Neural cell (in vitro differentiated cells): Measurements from ENCODE around the gene ATP5F1E. TPM values are rescaled to one million over a fixed set of nuclear protein-coding genes. Genes with fewer than 3 reads are reported as not detected.

Experiments
- H2AFZ ChIP-seq: fragments of 200-600, 300-800 bp; sonication (generic), shearing (Covaris generic); 2 replicates; pipeline ENCODE4 v1.6.0; 2014; ENCODE audit warnings: low read depth, mild to moderate bottlenecking, antibody characterized with exemption, low read length, moderate library complexity
- H3F3A ChIP-seq: fragments of 200-600 bp; shearing (Covaris generic); 2 replicates; pipeline ENCODE4 v1.6.1; 2016; ENCODE audit warnings: mild to moderate bottlenecking, moderate library complexity, mixed read lengths, antibody characterized with exemption, low read length; ENCODE audit not compliant: insufficient read depth, poor library complexity, severe bottlenecking
- H3K27ac ChIP-seq: fragments of 200-600, 300-800 bp; sonication (generic), shearing (Covaris generic); 2 replicates; pipeline ENCODE4 v1.5.1; 2014; ENCODE audit warnings: mild to moderate bottlenecking, low read length, moderate library complexity
- H3K27me3 ChIP-seq: fragments of 300-800, 200-600 bp; sonication (generic), shearing (Covaris generic); 2 replicates; pipeline ENCODE4 v1.6.0; 2014; ENCODE audit warnings: mild to moderate bottlenecking, low read depth, low read length, moderate library complexity; ENCODE audit not compliant: insufficient read depth
- H3K36me3 ChIP-seq: fragments of 300-800, 200-600 bp; sonication (generic), shearing (Covaris generic); 2 replicates; pipeline ENCODE4 v1.5.1; 2014; ENCODE audit warnings: mild to moderate bottlenecking, antibody characterized with exemption, low read length, moderate library complexity; ENCODE audit not compliant: insufficient read depth
- H3K4me2 ChIP-seq: fragments of 300-800, 200-600 bp; sonication (generic), shearing (Covaris generic); 2 replicates; pipeline ENCODE4 v1.6.0; 2014; ENCODE audit warnings: mild to moderate bottlenecking, low read length
- H3K4me3 ChIP-seq: fragments of 300-800, 200-600 bp; sonication (generic), shearing (Covaris generic); 2 replicates; pipeline ENCODE4 v1.5.1; 2014; ENCODE audit warnings: mild to moderate bottlenecking, low read length, moderate library complexity
- H3K79me2 ChIP-seq: fragments of 200-600 bp; shearing (Covaris generic); replicated peaks from 2 replicates; pipeline ENCODE4 v1.6.0; 2014; ENCODE audit warnings: mild to moderate bottlenecking, low read length, moderate library complexity; ENCODE audit not compliant: insufficient read depth
- H3K9ac ChIP-seq: fragments of 300-800, 200-600 bp; sonication (generic), shearing (Covaris generic); 2 replicates; pipeline ENCODE4 v1.6.1; 2016; ENCODE audit warnings: mild to moderate bottlenecking, low read length, mixed read lengths
- H3K9me2 ChIP-seq: fragments of 200-600 bp; shearing (Covaris generic); 2 replicates; pipeline ENCODE4 v1.6.1; 2016; ENCODE audit warnings: mild to moderate bottlenecking, low read length, mixed read lengths; ENCODE audit not compliant: insufficient read depth
- H3K9me3 ChIP-seq: fragments of 200-600, 300-800 bp; sonication (generic), shearing (Covaris generic); 2 replicates; pipeline ENCODE4 v1.6.1; 2016; ENCODE audit warnings: mild to moderate bottlenecking, mixed run types, low read length, moderate library complexity, mixed read lengths
- H4K20me1 ChIP-seq: fragments of 200-600 bp; shearing (Covaris generic); 2 replicates; pipeline ENCODE4 v1.6.1; 2016; ENCODE audit warnings: mild to moderate bottlenecking, mixed run types; ENCODE audit not compliant: insufficient read depth
- EP300 ChIP-seq: fragments of 450-650 bp; conservative IDR thresholded peaks from 2 replicates; pipeline ENCODE4 v1.6.1; 2014; ENCODE audit warnings: antibody characterized with exemption, mild to moderate bottlenecking, moderate library complexity; ENCODE audit not compliant: poor library complexity, severe bottlenecking
- EZH2 ChIP-seq: fragments of 200-600, 300-800 bp; shearing (Covaris generic), sonication (generic); IDR thresholded peaks from 2 replicates; pipeline ENCODE4 v1.6.1; 2014; ENCODE audit warnings: antibody characterized with exemption, low read length, borderline replicate concordance, mild to moderate bottlenecking; ENCODE audit not compliant: insufficient read depth, poor library complexity, severe bottlenecking
- MXI1 ChIP-seq: fragments of 450-650 bp; conservative IDR thresholded peaks from 2 replicates; pipeline ENCODE4 v1.6.1; 2014; ENCODE audit warnings: antibody characterized with exemption, mild to moderate bottlenecking; ENCODE audit not compliant: poor library complexity, severe bottlenecking
- POLR2AphosphoS5 ChIP-seq: IDR thresholded peaks from 2 replicates; pipeline ENCODE4 v1.6.1; 2012
- RAD21 ChIP-seq: fragments of 450-650 bp; conservative IDR thresholded peaks from 2 replicates; pipeline ENCODE4 v1.6.1; 2014; ENCODE audit warnings: antibody characterized with exemption, mild to moderate bottlenecking, moderate library complexity
- SMC3 ChIP-seq: fragments of 450-650 bp; conservative IDR thresholded peaks from 2 replicates; pipeline ENCODE4 v1.6.1; 2014; ENCODE audit warnings: antibody characterized with exemption, mild to moderate bottlenecking, moderate library complexity; ENCODE audit not compliant: poor library complexity
- TAF1 ChIP-seq: IDR thresholded peaks from 2 replicates; pipeline ENCODE4 v1.6.1; 2012; ENCODE audit warnings: low read depth
- polyA plus RNA-seq: library from polyadenylated mRNA; depleted of rRNA; stranded (reverse); fragments of >200 nt; gene quantifications from 2 replicates; pipeline ENCODE4 v1.2.3, GENCODE V29; 2014
- TF ChIP-seq, protein P1 (sequence below): IDR thresholded peaks from 2 replicates; pipeline ENCODE4 v1.6.1; 2012; ENCODE audit warnings: borderline replicate concordance
- TF ChIP-seq, protein P2 (sequence below): fragments of 450-650 bp; IDR thresholded peaks from 2 replicates; pipeline ENCODE4 v1.5.1; 2014; ENCODE audit warnings: antibody characterized with exemption, mild to moderate bottlenecking, moderate library complexity; ENCODE audit not compliant: poor library complexity, severe bottlenecking

Gene ATP5F1E
- polyA plus RNA-seq, 1 donor from 2014 or later, result 133 TPM

DNA sequence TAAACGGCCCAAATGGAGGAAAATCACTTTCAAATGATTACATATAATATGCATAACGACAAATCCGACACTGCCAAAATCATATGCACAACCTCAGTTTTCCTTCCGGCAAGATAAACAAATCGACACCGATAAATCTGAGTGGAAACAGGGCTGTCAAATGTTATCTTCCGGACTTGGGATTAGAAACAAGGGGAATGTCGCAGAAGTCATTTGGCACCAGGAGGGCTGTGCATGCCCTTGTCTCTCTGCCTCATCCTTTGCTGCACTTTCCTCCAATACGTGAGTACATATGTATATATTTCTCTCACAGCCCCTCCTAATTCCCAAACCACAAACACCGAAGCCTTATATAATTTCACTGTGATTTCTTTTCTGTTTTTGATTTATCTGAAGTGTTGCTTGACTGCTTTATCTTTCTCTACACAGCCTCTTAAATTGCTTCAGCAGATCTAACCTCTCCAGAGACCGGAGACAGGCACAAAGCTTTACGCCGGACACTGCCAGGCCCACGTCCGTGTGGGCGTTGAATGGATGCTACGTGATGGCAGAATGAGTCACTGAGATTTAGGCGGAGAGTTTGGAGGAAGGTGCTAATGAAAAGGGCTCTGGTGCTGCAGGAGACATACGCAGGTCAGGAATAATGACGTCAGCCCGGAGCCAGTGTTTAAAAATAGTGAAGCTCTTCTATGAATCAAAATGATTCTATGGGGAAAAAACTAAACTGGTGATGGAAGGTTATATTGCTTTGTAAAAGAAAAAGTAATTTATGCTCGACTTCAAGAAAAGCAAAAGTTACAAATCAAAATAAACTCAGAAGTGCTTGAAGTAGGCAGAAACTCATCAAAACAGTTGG is 31.5 kb upstream of the ATP5F1E start:
- Histone ChIP-seq H3K9me2 (no peaks in the 10 kb centered on the region), H3K9me3 (no peaks in the 10 kb centered on the region), H2AFZ (no peak overlapping the region), H3K9ac (no peak overlapping the region), H3K27ac (no peak overlapping the region), H3K4me3 (no peak overlapping the region), H3K79me2 (no peaks in the 10 kb centered on the region), H3F3A (no peaks in the 10 kb centered on the region), H4K20me1 (no peaks in the 10 kb centered on the region), H3K36me3 (no peaks in the 10 kb centered on the region), H3K4me2 (no peak overlapping the region), H3K27me3 (no peaks in the 10 kb centered on the region)
- TF ChIP-seq POLR2AphosphoS5 (no peak), SMC3 (no peak), EP300 (no peak), TAF1 (no peak), EZH2 (no peak), RAD21 (no peak)
- TF ChIP-seq, protein P1, sequence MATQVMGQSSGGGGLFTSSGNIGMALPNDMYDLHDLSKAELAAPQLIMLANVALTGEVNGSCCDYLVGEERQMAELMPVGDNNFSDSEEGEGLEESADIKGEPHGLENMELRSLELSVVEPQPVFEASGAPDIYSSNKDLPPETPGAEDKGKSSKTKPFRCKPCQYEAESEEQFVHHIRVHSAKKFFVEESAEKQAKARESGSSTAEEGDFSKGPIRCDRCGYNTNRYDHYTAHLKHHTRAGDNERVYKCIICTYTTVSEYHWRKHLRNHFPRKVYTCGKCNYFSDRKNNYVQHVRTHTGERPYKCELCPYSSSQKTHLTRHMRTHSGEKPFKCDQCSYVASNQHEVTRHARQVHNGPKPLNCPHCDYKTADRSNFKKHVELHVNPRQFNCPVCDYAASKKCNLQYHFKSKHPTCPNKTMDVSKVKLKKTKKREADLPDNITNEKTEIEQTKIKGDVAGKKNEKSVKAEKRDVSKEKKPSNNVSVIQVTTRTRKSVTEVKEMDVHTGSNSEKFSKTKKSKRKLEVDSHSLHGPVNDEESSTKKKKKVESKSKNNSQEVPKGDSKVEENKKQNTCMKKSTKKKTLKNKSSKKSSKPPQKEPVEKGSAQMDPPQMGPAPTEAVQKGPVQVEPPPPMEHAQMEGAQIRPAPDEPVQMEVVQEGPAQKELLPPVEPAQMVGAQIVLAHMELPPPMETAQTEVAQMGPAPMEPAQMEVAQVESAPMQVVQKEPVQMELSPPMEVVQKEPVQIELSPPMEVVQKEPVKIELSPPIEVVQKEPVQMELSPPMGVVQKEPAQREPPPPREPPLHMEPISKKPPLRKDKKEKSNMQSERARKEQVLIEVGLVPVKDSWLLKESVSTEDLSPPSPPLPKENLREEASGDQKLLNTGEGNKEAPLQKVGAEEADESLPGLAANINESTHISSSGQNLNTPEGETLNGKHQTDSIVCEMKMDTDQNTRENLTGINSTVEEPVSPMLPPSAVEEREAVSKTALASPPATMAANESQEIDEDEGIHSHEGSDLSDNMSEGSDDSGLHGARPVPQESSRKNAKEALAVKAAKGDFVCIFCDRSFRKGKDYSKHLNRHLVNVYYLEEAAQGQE, result no peak
- TF ChIP-seq, protein P2, sequence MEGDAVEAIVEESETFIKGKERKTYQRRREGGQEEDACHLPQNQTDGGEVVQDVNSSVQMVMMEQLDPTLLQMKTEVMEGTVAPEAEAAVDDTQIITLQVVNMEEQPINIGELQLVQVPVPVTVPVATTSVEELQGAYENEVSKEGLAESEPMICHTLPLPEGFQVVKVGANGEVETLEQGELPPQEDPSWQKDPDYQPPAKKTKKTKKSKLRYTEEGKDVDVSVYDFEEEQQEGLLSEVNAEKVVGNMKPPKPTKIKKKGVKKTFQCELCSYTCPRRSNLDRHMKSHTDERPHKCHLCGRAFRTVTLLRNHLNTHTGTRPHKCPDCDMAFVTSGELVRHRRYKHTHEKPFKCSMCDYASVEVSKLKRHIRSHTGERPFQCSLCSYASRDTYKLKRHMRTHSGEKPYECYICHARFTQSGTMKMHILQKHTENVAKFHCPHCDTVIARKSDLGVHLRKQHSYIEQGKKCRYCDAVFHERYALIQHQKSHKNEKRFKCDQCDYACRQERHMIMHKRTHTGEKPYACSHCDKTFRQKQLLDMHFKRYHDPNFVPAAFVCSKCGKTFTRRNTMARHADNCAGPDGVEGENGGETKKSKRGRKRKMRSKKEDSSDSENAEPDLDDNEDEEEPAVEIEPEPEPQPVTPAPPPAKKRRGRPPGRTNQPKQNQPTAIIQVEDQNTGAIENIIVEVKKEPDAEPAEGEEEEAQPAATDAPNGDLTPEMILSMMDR, result no peak

DNA sequence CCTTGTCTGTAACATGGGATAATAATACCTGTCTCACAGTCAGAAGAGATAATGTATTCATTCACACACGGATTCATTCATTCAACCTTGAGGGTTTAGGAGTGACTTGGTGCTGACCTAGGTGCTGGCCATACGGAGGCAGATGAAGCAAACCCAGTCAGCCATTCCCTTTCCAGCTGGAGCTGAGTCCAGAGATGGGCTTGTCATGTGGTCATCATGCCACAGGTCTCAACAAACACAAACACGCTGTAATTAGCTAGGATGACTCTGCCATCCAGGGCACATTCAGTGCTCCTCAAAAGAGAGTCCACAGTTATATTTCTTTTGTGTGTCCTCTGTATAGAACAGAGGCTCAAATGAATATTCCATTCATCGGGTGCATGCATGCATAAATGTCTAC is 29.9 kb upstream of the ATP5F1E start:
- no peaks in the 10 kb centered on the region for H3K27me3 ChIP-seq

More for the DNA sequence above, 29.9 kb upstream of the ATP5F1E start:
- Histone ChIP-seq H3K4me3 (no peak overlapping the region), H3F3A (no peaks in the 10 kb centered on the region), H3K4me2 (no peak overlapping the region), H4K20me1 (no peaks in the 10 kb centered on the region), H2AFZ (no peak overlapping the region), H3K9me2 (no peaks in the 10 kb centered on the region), H3K79me2 (no peaks in the 10 kb centered on the region), H3K9ac (no peak overlapping the region), H3K27ac (no peak overlapping the region), H3K36me3 (no peaks in the 10 kb centered on the region), H3K9me3 (no peaks in the 10 kb centered on the region)
- TF ChIP-seq, protein P1, result no peak
- TF ChIP-seq POLR2AphosphoS5, result no peak
- no peak for TF ChIP-seq MXI1
